ENCODE data around the gene TCP11.
A peak's percentile ranks its signal among the peaks of the same experiment; 100 is the strongest.

DNA sequence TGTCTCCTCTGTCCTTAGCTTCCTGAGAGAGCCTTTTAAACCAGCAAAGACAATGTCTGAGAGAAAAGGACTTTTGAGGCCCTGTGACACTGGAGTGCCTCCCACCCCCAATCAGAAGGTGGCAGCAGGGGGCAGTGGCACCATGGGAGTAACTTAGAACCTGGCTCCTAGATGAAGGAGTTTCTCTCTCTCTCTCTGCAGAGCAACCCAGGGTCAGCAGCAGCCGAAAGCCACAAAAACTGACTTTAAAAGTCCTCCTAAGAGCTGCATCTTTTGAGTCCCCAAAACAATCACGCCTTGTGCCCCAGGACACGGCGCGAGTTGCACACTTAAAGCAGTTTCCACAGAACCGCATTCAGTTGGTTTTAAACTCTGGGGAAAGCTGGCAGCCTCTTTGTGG, 5.3 kb upstream of the TCP11 start:
- TF ChIP-seq POLR2AphosphoS5 (IDR thresholded peaks at IDR 0.05) (no peak), CTCF (IDR thresholded peaks at IDR 0.05 in 8 of 11, conservative IDR thresholded peaks at IDR 0.05 in 3 of 11) (peak in 6 of 11 experiments; percentile 8 to 51 (median 46)), POLR2A (IDR thresholded peaks at IDR 0.05) (no peak)
